HG03196 (cell line): Measurements from ENCODE around the gene SORCS2.

Experiments
- ATAC-seq: cut with Tn5 transposase; IDR thresholded peaks from one replicate; pipeline ENCODE4 v1.9.1; 2021; ENCODE audit not compliant: unreplicated experiment

Gene SORCS2

GRCh38 chr4:7733801-7734650 lies 541.7 kb downstream of the SORCS2 start:
- no peak for ATAC-seq

DNA sequence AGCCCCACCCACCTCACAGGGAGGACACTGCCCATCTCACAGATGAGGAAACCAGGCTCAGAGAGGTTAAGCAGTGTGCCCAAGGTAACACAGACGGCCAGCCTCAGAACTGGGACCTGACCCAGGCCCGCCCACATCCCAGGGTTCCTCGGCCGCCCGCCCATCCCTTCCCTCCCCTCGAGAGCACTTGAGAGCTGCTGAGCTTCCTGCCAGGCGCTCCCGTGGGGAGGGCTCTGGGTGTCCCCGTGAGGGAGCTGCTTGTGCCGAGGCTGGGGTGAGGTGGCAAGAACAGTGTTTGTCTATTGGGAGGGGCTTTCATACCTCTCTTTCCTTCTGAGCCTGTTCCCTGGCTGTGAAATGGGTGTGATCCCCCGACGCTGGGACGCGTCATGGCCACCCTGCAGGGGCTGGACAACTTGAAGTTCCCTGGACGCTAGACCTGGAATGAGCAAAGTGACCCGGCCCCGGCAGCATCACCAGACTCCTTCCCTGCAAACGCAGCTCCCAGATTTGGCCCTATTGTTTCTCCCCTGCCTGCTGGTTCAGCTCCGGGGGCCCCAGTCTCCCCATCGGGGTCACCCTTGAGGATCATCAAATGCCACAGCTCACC lies 542.4 kb downstream of the SORCS2 start:
- ATAC-seq, result no peak

- no peak for ATAC-seq
Measured at GRCh38 chr4:7735395-7735794, 543.1 kb downstream of the SORCS2 start.

DNA sequence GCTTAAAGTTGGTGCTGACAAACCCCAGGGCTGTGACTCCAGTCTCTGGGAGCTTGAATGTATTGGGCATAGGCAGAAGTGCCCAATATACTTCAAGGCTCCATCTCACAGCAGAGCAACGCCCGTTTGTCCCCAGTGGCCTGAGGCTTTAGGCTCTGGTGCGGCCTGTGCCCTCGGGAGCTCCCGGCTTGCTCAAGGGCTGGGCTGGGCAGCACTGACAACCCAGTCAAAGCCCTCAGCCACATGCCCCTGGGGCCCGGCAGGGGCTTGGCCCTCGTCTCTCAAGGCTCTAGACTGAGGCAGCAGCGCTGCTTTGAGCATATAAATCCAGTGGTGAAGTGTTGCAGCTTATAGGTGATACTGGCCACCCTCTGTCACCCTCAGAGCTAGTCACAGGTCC lies 543.6 kb downstream of the SORCS2 start:
- no peak for ATAC-seq

DNA sequence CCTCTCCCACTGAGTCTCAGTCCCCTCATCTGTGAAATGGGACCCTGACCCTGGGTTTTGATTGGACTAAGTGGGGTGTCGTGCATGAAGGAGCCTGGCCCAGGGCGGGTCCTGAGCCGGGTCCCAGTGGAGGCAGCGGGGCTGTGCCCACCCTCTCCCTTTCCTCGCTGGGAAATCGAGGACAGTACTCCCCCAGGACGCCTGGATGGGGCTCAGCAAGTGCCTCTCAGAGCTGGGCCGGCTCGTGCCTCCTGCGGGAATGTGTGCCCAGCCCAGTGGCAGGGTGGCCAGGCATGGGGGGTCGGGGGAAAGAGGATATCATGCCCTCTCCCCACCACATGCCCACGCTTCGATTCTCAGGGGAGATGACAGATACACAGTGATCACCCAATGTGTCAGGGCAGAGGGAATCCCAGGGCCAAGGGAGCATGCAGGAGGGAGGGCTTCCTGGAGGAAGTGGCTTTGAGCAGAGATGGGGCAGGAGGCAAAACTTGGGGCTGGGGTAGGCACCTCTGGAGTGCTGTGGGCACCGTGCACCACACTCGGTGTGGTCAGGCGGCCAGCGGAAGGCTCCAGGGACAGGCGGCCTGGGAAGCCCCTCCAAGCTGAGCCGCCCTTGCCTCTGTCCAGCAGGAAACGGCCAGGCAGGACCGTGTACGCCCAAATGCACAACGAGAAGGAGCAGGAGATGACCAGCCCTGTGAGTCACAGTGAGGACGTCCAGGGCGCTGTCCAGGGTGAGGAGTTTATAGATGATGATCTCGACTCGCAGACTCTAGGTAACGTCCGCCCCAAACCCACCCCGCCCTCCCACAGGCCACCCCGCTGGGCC lies 544.3 kb downstream of the SORCS2 start:
- ATAC-seq, result no peak

GRCh38 chr4:7737268-7737645 lies 544.9 kb downstream of the SORCS2 start:
- no peak for ATAC-seq

DNA sequence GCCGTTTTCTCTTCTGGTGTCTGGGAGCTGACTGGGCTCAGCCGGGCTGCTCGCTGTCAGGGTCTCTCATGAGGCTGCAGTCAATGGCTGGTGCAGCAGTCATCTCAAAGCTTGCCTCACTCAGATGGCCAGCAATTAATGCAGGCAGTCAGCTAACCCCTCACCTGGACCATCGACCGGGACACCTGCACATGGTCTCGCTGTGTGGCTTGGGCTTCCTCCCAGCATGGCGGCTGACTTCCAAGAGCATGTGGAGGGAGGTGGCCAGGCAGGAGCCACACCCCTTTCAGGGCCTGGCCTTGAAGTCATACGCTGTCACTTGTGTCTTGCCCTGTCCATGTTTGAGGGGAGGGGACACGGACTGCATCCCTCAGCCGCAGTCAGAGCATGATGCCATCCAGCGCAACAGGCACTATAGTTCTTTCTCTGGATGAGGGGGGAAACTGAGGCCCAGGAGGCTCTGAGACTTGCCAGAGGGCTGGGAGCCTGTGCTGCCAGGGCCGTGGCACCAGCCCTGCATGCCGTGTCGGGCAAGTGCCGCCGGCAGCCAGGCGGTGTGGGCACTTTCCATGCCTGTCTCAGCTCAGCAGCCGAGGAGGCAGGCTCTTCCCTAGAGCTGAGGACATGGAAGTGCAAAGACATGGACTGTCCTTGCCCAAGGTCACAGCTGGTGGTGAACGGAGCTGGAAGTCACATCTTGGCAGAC lies 545.6 kb downstream of the SORCS2 start:
- ATAC-seq, result no peak

- no peak for ATAC-seq
Measured at GRCh38 chr4:7738458-7739076, 546.2 kb downstream of the SORCS2 start.

GRCh38 chr4:7739077-7739917 lies 547.0 kb downstream of the SORCS2 start:
- ATAC-seq, result no peak

DNA sequence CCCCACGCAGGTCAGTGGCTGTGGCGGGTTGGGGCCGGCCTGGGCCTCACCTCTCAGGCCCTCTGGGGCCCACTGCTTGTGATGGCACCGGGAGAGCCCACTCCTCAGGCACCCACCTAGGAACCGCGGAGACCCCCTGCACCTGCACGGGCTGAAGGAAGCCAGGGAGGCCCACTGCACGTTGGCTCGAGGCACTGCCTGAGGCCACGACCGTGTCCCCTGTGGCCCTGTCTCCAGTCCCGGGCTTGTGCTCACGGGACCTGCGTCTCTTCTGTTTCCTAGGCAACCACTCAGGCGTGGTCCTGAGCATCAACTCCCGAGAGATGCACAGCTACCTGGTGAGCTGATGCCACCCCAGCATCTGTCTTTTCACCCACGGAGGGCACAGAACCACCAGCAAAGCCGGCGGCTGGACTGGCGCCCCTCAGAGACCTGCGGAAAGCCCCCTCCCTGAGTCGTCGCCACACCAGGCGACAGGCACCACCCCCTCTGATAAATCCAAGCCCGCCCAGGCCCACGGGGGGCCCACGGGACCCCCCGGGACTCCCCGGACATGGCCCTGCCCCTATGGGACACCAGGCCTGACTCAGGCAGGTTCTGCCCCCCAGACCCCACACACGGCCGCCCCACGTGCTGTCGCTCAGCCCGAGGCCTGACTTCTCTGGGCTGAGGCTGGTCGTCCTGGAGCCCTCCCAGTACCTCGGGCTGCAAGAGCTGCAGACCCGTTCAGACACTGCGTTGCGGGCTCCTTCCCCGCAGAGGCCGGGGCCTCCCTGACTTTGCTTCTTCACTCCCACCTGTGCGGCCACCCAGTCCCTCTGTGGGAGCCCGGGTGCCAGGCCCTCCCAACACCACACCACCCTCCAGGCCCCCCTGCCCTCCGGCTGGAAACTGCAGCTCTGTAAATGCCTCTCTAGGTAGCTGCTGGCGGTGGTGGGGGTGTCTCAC lies 547.9 kb downstream of the SORCS2 start:
- ATAC-seq, result no peak

GRCh38 chr4:7740866-7741525 lies 548.7 kb downstream of the SORCS2 start:
- no peak for ATAC-seq

DNA sequence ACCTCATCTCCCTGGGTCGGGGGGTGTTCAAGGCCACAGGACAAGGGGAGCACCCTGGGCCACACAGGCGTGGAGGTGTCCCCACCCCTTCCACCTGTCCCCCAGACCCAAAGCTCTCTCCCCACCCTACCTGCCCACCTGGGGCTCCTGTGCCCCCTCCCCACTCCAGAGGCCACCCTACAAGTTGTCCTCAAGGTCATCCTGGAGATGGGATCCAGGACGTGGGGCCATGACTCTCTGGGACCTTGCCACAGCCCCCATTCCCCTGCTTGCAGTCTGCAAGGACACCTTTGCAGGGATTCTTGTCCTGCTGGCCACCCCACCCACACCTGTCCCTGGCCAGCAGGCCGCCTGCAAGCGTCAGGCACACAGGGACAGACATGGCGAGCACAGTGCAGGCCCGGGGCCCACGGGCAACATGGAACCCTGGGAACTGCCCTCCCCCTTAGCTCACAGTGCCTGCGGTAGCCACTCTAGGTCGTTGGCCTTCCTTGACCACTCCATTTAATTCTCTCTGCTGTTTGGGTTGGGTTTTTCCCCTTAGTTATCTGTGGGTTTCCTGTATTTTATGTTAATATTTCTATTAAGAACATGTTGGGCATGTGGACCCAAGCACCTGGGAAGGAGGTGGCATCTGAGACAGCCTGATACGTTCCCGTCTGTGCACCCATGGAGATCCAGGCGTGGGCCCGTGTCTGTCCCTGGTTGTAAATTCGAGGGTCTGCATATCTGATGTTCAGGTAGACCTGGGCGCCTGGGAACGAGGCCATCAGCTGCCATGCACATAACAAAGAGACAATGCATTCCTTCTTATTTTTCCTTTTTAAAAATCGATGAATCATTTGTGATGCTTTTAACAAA lies 549.8 kb downstream of the SORCS2 start:
- ATAC-seq, result no peak

DNA sequence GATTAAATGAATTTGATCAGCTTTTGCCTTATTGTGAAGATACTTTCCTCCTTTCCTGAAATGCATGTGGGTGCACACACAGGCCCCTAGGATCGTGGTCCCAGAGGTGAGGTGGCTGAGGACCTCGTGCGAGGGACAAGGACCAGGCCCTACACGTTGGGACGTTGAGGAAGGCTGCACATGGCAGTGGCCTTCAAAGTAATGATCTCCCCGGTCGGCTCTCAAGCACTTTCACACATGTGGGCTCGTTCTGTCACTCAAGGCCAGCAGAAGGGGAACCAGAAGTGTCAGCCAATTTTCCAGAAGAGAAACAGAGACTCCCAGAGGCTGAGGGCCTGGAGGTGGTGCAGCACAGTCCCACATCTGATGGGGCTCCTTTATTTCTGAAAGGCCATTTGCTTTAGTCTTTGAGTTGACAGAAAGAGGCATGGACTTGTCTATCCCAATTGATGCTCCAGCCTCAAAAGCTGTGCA lies 550.5 kb downstream of the SORCS2 start:
- no peak for ATAC-seq

- ATAC-seq, result no peak
Measured at GRCh38 chr4:7744142-7744804, 551.9 kb downstream of the SORCS2 start.

DNA sequence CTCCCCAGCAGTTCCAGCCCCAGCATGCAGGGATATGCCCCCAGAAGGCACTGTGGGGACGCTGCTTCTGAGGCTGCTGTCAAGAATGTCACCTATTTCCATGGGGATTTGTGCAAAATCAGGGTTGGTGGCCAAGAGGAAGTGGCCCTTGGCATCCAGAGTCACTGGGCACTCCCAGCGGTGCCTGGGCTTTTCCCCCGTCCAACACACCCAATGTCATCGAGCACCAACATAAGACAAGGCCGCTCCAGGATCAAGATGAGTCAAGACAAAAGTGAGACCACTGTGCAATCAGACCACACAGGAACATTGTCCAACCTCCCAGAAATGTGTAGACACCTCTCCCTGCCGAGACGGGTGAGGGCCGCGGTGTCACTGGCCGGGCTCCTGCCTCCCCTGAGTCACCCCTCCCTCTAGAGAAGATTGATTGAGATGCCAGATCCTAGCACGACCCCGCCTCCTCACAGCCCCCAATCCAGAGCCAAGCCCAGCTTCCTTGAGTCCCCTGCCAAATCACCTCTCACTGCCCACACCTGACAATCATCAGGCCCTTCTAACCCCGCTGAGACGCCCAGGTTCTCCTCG lies 553.1 kb downstream of the SORCS2 start:
- no peak for ATAC-seq

DNA sequence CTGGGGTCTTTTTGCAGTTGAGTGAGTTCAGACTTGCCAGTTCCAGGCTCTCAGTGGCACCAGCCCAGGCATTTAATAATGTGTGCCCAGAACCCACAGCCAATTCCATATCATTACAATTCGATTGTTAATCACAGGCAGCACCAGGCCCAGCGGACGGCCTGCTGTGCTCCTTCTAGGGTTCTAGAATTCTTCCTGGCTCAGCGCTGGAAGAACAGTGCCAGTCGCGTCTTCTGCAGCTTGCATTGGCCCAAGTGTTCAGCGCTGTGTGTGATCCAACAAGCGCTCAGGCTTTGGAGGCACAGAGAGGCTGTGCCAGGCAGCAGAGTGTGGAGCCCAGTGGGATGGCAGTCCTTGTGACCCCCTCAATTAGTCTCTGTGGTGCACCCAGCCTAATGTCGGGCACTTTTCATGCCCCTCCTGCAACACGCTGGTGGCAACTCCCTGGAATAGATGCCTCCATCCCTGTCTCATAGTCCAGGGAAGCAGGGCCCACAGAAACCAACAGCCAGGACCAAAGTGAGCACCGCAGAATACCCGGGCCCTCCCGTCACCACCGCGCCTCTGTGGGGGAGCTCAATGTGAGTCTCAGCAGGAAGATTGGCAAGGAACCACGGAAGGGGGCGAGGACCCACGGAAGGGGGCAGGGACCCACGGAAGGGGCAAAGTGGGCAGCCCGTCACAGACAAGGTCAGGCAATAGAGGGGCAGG lies 554.2 kb downstream of the SORCS2 start:
- ATAC-seq, result no peak
